Measurements from ENCODE around the gene SENP8.
A peak's percentile ranks its signal among the peaks of the same experiment; 100 is the strongest.

SENP8 gene

DNA sequence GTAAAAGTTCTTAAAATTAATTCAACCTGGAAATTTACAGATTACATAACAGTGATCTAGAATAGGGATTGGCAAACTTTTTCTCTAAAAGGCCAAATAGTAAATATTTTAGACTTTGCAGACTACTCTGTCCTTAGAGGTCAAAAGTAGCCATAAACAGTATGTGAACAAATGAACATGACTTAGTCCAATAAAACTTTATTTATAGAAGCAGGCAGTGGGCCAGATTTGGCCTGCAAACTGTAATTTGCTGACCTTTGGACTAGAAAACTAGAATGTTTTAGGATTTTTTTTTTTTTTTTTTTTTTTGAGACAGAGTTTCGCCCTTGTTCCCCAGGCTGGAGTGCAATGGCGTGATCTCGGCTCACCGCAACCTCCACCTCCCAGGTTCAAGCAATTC lies 12.1 kb downstream of the SENP8 start:
- H3K36me3 Mint-ChIP-seq (ENCODE audit: low read depth), result no peaks in the 10 kb centered on the region
- no peak overlapping the region for H3K27ac Mint-ChIP-seq
- no peaks in the 10 kb centered on the region for H3K27me3 Mint-ChIP-seq (ENCODE audit: low read depth)
- H3K4me1 Mint-ChIP-seq, result no peaks in the 10 kb centered on the region
- no peaks in the 10 kb centered on the region for H3K9me3 Mint-ChIP-seq
- TF ChIP-seq, protein P1, sequence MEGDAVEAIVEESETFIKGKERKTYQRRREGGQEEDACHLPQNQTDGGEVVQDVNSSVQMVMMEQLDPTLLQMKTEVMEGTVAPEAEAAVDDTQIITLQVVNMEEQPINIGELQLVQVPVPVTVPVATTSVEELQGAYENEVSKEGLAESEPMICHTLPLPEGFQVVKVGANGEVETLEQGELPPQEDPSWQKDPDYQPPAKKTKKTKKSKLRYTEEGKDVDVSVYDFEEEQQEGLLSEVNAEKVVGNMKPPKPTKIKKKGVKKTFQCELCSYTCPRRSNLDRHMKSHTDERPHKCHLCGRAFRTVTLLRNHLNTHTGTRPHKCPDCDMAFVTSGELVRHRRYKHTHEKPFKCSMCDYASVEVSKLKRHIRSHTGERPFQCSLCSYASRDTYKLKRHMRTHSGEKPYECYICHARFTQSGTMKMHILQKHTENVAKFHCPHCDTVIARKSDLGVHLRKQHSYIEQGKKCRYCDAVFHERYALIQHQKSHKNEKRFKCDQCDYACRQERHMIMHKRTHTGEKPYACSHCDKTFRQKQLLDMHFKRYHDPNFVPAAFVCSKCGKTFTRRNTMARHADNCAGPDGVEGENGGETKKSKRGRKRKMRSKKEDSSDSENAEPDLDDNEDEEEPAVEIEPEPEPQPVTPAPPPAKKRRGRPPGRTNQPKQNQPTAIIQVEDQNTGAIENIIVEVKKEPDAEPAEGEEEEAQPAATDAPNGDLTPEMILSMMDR (IDR thresholded peaks at IDR 0.05; ENCODE audit: unreplicated experiment in 3 of 3), result no peak
- no peak overlapping the region for H3K4me3 Mint-ChIP-seq

DNA sequence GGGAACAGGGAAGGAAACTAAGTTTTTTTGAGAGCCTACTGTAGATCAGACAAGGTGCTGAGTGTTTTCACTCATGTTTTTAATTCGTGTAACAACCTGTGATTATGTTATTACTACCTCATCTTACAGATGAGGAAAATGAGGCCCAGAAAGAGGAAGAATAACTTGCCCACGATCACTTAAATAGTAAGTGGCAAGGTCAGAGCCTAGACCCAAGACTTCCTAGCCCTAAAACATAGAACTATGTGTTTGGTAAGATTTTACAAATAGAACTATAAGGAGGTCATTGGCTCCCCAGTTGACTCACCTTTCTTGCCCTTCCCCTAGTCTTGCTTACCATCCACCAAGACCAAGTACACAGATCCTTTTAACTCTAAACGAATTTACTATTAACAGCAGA lies 13.7 kb downstream of the SENP8 start:
- no peaks in the 10 kb centered on the region for H3K27me3 Mint-ChIP-seq (ENCODE audit: low read depth)
- TF ChIP-seq, protein P1 (IDR thresholded peaks at IDR 0.05; ENCODE audit: unreplicated experiment in 3 of 3), result no peak
- no peak overlapping the region for H3K27ac Mint-ChIP-seq
- H3K9me3 Mint-ChIP-seq, result no peaks in the 10 kb centered on the region
- H3K4me1 Mint-ChIP-seq, result peaks cover 15% of the 10 kb centered on the region
- H3K4me3 Mint-ChIP-seq, result no peak overlapping the region
- no peaks in the 10 kb centered on the region for H3K36me3 Mint-ChIP-seq (ENCODE audit: low read depth)

DNA sequence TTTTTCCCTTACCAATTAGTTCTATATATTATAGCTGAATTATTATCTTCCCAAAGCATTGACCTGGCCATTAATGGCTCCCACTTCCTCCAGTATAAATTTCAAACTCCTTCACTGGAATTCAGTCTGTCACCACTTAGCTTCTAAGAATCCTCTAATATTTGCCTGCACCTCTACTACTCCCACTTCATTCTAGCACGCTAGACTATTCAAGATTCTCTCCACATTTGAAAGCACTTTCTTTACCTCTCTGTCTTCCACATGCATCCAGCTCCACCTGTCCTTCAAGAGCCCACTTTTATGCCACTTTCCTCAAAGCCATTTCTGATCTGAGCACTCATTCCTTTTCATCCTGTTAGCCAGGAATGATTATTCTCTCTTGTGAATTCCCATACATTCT lies 15.0 kb downstream of the SENP8 start:
- Mint-ChIP-seq H3K36me3 (ENCODE audit: low read depth) (no peaks in the 10 kb centered on the region), H3K27ac (peak overlapping the region in 1 of 3 experiments; percentile 8), H3K4me3 (no peak overlapping the region), H3K27me3 (ENCODE audit: low read depth) (no peaks in the 10 kb centered on the region), H3K4me1 (peaks cover 15% of the 10 kb centered on the region), H3K9me3 (no peaks in the 10 kb centered on the region)
- TF ChIP-seq, protein P1 (IDR thresholded peaks at IDR 0.05; ENCODE audit: unreplicated experiment in 3 of 3), result no peak

DNA sequence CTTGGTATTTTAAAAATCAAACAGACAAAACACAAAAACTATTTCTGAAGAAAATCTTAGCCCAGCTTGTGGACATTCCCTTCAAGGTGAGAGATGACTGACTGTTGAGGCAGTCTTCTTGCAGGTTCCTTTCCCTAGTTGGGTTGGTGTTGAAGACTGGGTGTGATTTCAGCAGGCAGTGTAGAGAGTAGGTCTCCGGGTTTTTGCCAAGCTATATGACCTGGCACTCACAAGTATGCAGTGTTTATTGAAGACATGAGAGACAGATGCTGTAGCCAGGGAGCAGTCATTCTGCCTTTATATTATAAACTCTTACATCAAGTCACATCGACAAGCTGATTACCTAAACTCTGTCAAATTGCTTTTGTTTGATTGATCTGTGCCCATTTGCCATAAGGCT lies 17.5 kb downstream of the SENP8 start:
- no peaks in the 10 kb centered on the region for H3K27me3 Mint-ChIP-seq (ENCODE audit: low read depth)
- H3K9me3 Mint-ChIP-seq, result no peaks in the 10 kb centered on the region
- H3K36me3 Mint-ChIP-seq (ENCODE audit: low read depth), result peaks cover 5% of the 10 kb centered on the region
- TF ChIP-seq, protein P1 (IDR thresholded peaks at IDR 0.05; ENCODE audit: unreplicated experiment in 3 of 3), result no peak
- H3K4me1 Mint-ChIP-seq, result peaks cover 17% of the 10 kb centered on the region
- H3K27ac Mint-ChIP-seq, result peak overlapping the region; percentile 35 to 76 (median 54)
- H3K4me3 Mint-ChIP-seq, result no peak overlapping the region

DNA sequence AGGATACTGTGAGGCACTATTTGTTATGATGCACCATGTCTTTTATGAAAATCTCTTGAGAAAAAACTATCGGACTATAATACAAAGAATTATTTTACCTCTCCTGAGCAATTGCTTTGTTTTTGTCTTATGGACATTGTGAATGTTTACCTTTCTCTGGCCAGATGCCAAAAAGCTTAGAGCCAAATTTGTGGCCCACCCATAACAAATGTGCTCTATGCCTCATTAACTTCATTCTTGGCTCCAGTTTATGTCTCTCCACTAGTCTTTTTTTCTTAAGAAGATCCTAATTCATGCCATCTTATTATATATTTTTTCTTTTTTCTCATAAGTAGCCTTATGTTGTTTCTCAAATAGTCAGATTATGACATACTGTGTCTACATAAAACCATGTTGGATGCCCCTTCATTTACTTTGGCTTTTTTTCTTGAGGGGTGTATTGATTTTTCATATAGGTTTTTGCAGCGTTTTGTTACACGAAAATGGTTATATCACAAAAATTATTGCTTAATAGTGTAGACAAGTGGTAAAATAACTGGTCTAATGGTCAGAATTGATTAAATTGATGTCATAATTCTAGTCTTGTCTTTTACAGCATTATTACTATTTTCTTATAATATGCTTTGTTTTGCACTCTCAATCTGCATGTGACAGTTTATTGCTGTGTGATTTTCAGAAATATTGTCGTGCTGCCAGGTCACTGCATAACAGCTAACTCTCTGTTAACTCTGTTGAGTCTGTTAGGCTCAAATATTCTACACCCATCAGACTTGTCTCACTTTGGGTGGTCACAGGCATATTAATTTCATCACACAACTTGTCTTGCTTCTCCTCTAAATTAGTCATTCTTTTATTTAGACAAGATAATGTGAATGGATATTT lies 18.2 kb downstream of the SENP8 start:
- Mint-ChIP-seq H3K4me3 (no peak overlapping the region), H3K27ac (peak overlapping the region; percentile 35 to 76 (median 54)), H3K36me3 (ENCODE audit: low read depth) (peaks cover 5% of the 10 kb centered on the region), H3K27me3 (ENCODE audit: low read depth) (no peaks in the 10 kb centered on the region), H3K9me3 (no peaks in the 10 kb centered on the region), H3K4me1 (peaks cover 24% of the 10 kb centered on the region)
- TF ChIP-seq, protein P1 (IDR thresholded peaks at IDR 0.05; ENCODE audit: unreplicated experiment in 3 of 3), result no peak

DNA sequence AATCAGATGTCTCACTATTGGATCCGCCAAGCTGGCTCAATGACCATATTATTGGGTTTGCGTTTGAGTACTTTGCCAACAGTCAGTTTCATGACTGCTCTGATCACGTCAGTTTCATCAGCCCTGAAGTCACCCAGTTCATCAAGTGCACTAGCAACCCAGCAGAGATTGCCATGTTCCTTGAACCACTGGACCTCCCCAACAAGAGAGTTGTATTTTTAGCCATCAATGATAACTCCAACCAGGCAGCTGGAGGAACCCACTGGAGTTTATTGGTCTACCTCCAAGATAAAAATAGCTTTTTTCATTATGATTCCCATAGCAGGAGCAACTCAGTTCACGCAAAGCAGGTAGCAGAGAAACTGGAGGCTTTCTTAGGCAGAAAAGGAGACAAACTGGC lies 21.5 kb downstream of the SENP8 start:
- no peak overlapping the region for H3K4me3 Mint-ChIP-seq
- H3K27ac Mint-ChIP-seq, result no peak overlapping the region
- TF ChIP-seq, protein P1 (IDR thresholded peaks at IDR 0.05; ENCODE audit: unreplicated experiment in 3 of 3), result no peak
- H3K9me3 Mint-ChIP-seq, result no peaks in the 10 kb centered on the region
- no peaks in the 10 kb centered on the region for H3K27me3 Mint-ChIP-seq (ENCODE audit: low read depth)
- peaks cover 28% of the 10 kb centered on the region for H3K4me1 Mint-ChIP-seq
- H3K36me3 Mint-ChIP-seq (ENCODE audit: low read depth), result peaks cover 5% of the 10 kb centered on the region

Measured in nephron (organoid).